Nephron (organoid): ENCODE measurements around the gene TUBB3.

Experiments used
- H3K27ac Mint-ChIP-seq, 3 experiments: 2 replicates each; pipeline ENCODE4 v1.8.0; 2020; ENCODE audit warnings: mixed read lengths in 3 of 3, mild to moderate bottlenecking in 2 of 3, moderate library complexity in 1 of 3
- H3K27me3 Mint-ChIP-seq: 2 replicates; pipeline ENCODE4 v1.8.0; 2021; ENCODE audit warnings: low read depth, mild to moderate bottlenecking, moderate library complexity, mixed read lengths
- H3K36me3 Mint-ChIP-seq: 2 replicates; pipeline ENCODE4 v1.8.0; 2020; ENCODE audit warnings: low read depth, mixed read lengths
- H3K4me1 Mint-ChIP-seq: 2 replicates; pipeline ENCODE4 v1.8.0; 2020; ENCODE audit warnings: mixed read lengths
- H3K4me3 Mint-ChIP-seq, 3 experiments: 2 replicates each; pipeline ENCODE4 v1.8.0; 2020; ENCODE audit warnings: mild to moderate bottlenecking in 3 of 3, mixed read lengths in 3 of 3, moderate library complexity in 2 of 3
- H3K9me3 Mint-ChIP-seq: 2 replicates; pipeline ENCODE4 v1.8.0; 2020; ENCODE audit warnings: mixed read lengths
- CTCF ChIP-seq, 3 experiments: fragments of 200-600 bp; sonication (generic); IDR thresholded peaks; one replicate each; pipeline ENCODE4 v1.5.0; 2021; ENCODE audit warnings: antibody characterized with exemption in 3 of 3; ENCODE audit not compliant: unreplicated experiment in 3 of 3

TUBB3 gene

DNA sequence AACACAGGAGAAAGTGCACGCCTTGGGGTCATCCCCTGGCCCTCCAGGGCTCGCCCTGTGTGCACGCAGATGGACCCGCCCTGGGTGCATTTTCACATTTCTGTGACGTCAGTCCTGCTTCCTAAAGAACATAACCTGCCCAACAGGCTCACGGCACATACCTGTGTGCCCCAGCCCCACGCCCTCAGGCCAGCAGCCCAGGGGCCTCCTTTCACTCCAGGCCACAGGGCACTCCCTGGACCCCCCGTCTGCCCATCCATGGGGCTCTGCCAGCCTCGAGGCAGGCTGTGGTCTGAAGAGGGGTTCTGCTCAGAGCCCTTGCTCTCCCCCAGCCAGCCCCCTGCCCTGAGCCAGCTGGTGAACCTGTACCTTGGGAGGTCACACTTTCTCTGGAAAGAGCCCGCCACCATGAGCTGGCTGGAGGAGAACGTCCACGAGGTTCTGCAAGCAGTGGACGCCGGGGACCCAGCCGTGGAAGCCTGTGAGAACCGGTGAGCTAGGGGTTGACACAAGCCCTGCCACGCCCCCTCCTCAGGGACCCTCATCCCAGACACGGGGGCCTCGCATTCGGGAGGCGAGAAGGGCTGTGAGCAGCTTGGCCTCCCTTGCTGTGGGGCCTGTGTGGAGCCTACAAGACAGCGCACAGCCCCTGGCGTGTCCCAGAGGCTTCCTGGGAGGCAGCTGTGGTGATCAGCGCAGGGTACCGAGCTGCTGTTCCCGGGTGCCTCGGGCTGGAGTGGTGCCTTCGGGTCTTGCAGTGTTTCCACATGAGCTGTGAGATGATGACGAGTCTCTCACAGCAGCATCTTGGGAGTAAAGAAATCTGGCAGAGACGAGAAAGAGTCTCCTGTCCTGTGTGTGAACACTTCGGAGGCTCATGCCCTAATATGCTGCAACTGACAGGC, 18.3 kb upstream of the TUBB3 start:
- no peak for TF ChIP-seq CTCF (IDR thresholded peaks at IDR 0.05; ENCODE audit: unreplicated experiment in 3 of 3)
- Mint-ChIP-seq H3K4me3 (no peak overlapping the region), H3K9me3 (no peaks in the 10 kb centered on the region), H3K27me3 (no peaks in the 10 kb centered on the region), H3K27ac (no peak overlapping the region), H3K36me3 (peaks cover 41% of the 10 kb centered on the region), H3K4me1 (no peaks in the 10 kb centered on the region)

GRCh38 chr16:89905511-89906139, 17.5 kb upstream of the TUBB3 start:
- no peak for TF ChIP-seq CTCF (IDR thresholded peaks at IDR 0.05; ENCODE audit: unreplicated experiment in 3 of 3)
- H3K27me3 Mint-ChIP-seq: no peaks in the 10 kb centered on the region
- H3K36me3 Mint-ChIP-seq: peaks cover 37% of the 10 kb centered on the region
- H3K9me3 Mint-ChIP-seq: no peaks in the 10 kb centered on the region
- no peak overlapping the region for H3K4me3 Mint-ChIP-seq
- no peak overlapping the region for H3K27ac Mint-ChIP-seq
- no peaks in the 10 kb centered on the region for H3K4me1 Mint-ChIP-seq

DNA sequence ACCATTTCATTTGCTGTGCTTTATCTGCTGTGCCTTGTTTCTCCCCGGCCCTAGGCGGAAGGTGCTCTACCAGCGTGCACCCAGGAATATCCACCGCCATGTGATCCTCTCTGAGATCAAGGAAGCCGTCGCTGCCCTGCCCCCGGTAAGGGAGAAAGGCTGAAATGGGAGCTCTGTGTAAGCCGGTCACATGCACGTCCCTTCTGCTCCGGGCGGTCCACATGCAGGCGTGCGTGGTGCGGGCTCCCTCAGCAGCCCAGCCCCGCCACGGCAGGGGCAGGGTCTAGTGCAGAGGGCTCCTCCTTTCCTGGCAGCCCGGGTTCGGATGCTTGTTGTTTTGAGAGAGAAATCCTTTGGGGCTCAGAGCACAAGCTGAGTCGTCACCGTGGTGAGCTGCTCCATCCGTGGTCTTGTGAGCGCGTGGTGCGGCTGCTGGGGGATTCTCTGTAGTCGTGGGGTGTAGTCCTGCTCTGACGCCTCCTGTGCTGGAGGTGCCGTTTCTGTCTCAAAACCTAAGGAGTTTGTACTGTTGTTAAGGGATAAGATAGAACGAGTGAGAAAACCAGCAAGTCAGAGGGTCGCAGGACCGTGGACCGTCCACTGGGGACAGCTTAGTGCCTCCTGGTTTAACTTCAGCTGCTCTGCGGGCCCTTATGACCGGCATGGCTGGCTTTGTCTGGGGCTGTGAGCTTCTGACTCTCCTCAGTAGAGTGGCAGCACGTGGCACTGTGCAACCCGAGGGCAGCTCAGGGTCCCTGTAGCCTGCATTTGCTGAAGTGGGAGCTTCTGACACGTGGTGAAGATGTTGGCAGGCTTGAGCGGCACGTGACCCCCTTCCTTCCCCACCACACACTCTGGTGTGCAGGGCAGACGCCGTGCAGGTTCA, 16.8 kb upstream of the TUBB3 start:
- Mint-ChIP-seq H3K27ac (no peak overlapping the region), H3K36me3 (peaks cover 37% of the 10 kb centered on the region), H3K4me1 (no peaks in the 10 kb centered on the region), H3K4me3 (no peak overlapping the region), H3K27me3 (no peaks in the 10 kb centered on the region), H3K9me3 (no peaks in the 10 kb centered on the region)
- TF ChIP-seq CTCF (IDR thresholded peaks at IDR 0.05; ENCODE audit: unreplicated experiment in 3 of 3): no peak

- H3K36me3 Mint-ChIP-seq: peaks cover 39% of the 10 kb centered on the region
- H3K4me1 Mint-ChIP-seq: no peaks in the 10 kb centered on the region
- H3K9me3 Mint-ChIP-seq: no peaks in the 10 kb centered on the region
- no peak overlapping the region for H3K27ac Mint-ChIP-seq
- H3K27me3 Mint-ChIP-seq: no peaks in the 10 kb centered on the region
- H3K4me3 Mint-ChIP-seq: no peak overlapping the region
- no peak for TF ChIP-seq CTCF (IDR thresholded peaks at IDR 0.05; ENCODE audit: unreplicated experiment in 3 of 3)
Measured at GRCh38 chr16:89907055-89907814, 15.9 kb upstream of the TUBB3 start.

DNA sequence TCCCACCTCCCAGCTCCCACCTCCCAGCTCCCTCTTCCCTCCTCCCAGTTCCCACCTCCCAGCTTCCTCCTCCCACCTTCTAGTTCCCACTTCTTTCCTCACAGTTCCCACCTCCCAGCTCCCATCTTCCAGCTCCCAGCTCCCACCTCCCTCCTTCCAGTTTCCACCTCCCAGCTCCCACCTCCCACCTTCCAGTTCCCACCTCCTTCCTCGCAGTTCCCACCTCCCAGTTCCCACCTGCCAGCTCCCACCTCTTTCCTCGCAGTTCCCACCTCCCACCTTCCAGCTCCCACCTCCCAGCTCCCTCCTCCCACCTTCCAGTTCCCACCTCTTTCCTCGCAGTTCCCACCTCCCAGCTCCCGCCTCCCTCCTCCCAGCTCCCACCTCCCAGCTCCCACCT, 14.9 kb upstream of the TUBB3 start:
- H3K27me3 Mint-ChIP-seq: no peaks in the 10 kb centered on the region
- no peaks in the 10 kb centered on the region for H3K4me1 Mint-ChIP-seq
- H3K9me3 Mint-ChIP-seq: no peaks in the 10 kb centered on the region
- H3K27ac Mint-ChIP-seq: no peak overlapping the region
- TF ChIP-seq CTCF (IDR thresholded peaks at IDR 0.05; ENCODE audit: unreplicated experiment in 3 of 3): no peak
- H3K36me3 Mint-ChIP-seq: peaks cover 41% of the 10 kb centered on the region
- no peak overlapping the region for H3K4me3 Mint-ChIP-seq
